IMR-90 (cell line): Measurements from ENCODE around the gene CYB5RL. TPM values are rescaled to one million over a fixed set of nuclear protein-coding genes. Genes with fewer than 3 reads are reported as not detected.

ENCODE experiments used
- ATAC-seq: fragments of 200-7000 bp; cut with Tn5 transposase; 2 replicates; pipeline ENCODE4 v1.9.1; 2020; ENCODE audit warnings: low read depth, mild to moderate bottlenecking, moderate library complexity
- BruUV-seq: library from RNA; stranded (reverse); fragments of 400-500 nt; replicated peaks from 2 replicates; lab custom pipeline; 2021; lab: Mats Ljungman, UMichigan
- CTCF ChIA-PET: fragments of 300-600 bp; formaldehyde crosslinking; extraction: SDS; loops from one replicate; lab custom pipeline; 2021; ENCODE audit warnings: antibody characterized with exemption; lab: Yijun Ruan, JAX
- POLR2A ChIA-PET: fragments of 300-600 bp; sonication (Branson Sonifier 250); formaldehyde crosslinking; loops from one replicate; lab custom pipeline; 2022; ENCODE audit warnings: antibody characterized with exemption; ENCODE audit not compliant: unreplicated experiment; lab: Charles Lee
- DNase-seq: peaks from one replicate; pipeline ENCODE4 v3.0.0; 2013
- H2AFZ ChIP-seq: replicated peaks from 2 replicates; pipeline ENCODE3; 2013; ENCODE audit warnings: low read length, mild to moderate bottlenecking; ENCODE audit not compliant: poor library complexity
- H2AK5ac ChIP-seq: 2 replicates; pipeline ENCODE4 v1.6.1; 2013; ENCODE audit warnings: low read depth, low read length, inconsistent platforms
- H2AK9ac ChIP-seq: replicated peaks from 2 replicates; pipeline ENCODE3; 2013; ENCODE audit warnings: mild to moderate bottlenecking, low read depth, low read length, moderate library complexity; ENCODE audit not compliant: poor library complexity
- H2BK120ac ChIP-seq: 2 replicates; pipeline ENCODE4 v1.6.1; 2013; ENCODE audit warnings: low read depth, low read length, inconsistent platforms
- H2BK15ac ChIP-seq: 3 replicates; pipeline ENCODE4 v1.6.1; 2013; ENCODE audit warnings: low read depth, low read length, inconsistent platforms
- H2BK20ac ChIP-seq: 2 replicates; pipeline ENCODE4 v1.6.1; 2013; ENCODE audit warnings: low read depth, mild to moderate bottlenecking, inconsistent platforms, low read length, moderate library complexity
- H2BK5ac ChIP-seq: 2 replicates; pipeline ENCODE4 v1.6.1; 2013; ENCODE audit warnings: mild to moderate bottlenecking, low read depth, low read length, inconsistent platforms; ENCODE audit not compliant: poor library complexity, severe bottlenecking
- H3K14ac ChIP-seq: replicated peaks from 2 replicates; pipeline ENCODE4 v1.6.1; 2013; ENCODE audit warnings: low read depth, low read length, inconsistent platforms
- H3K18ac ChIP-seq: 2 replicates; pipeline ENCODE4 v1.6.1; 2013; ENCODE audit warnings: low read depth, low read length, control low read depth
- H3K23ac ChIP-seq: 2 replicates; pipeline ENCODE4 v1.6.1; 2013; ENCODE audit warnings: low read depth, low read length, inconsistent platforms
- H3K27ac ChIP-seq: 2 replicates; pipeline ENCODE4 v1.5.1; 2013; ENCODE audit warnings: mild to moderate bottlenecking, control low read depth, low read length; ENCODE audit not compliant: insufficient read depth
- H3K27me3 ChIP-seq: 2 replicates; pipeline ENCODE4 v1.6.1; 2013; ENCODE audit warnings: low read length; ENCODE audit not compliant: control insufficient read depth, insufficient read depth
- H3K36me3 ChIP-seq: 2 replicates; pipeline ENCODE4 v1.6.1; 2013; ENCODE audit warnings: low read length, mixed read lengths; ENCODE audit not compliant: control insufficient read depth, insufficient read depth
- H3K4ac ChIP-seq: 2 replicates; pipeline ENCODE4 v1.6.1; 2013; ENCODE audit warnings: low read depth, low read length, inconsistent platforms
- H3K4me1 ChIP-seq: 2 replicates; pipeline ENCODE4 v1.6.1; 2013; ENCODE audit warnings: low read length, mixed read lengths; ENCODE audit not compliant: control insufficient read depth, insufficient read depth
- H3K4me2 ChIP-seq: 2 replicates; pipeline ENCODE4 v1.6.1; 2013; ENCODE audit warnings: low read depth, mild to moderate bottlenecking, control low read depth, low read length, moderate library complexity
- H3K4me3 ChIP-seq: 2 replicates; pipeline ENCODE4 v1.5.1; 2013; ENCODE audit warnings: low read depth, mild to moderate bottlenecking, control low read depth, low read length, moderate library complexity; ENCODE audit not compliant: insufficient read depth
- H3K56ac ChIP-seq: 2 replicates; pipeline ENCODE4 v1.6.1; 2013; ENCODE audit warnings: low read length, inconsistent platforms; ENCODE audit not compliant: insufficient read depth; ENCODE audit errors: extremely low read depth
- H3K79me1 ChIP-seq, 2 experiments: 2 replicates each; pipeline ENCODE4 v1.6.1; 2013; ENCODE audit warnings: low read length in 2 of 2, inconsistent platforms in 1 of 2, low read depth in 1 of 2
- H3K9ac ChIP-seq: 2 replicates; pipeline ENCODE4 v1.6.1; 2013; ENCODE audit warnings: low read depth, low read length, control low read depth
- H3K9me1 ChIP-seq: 2 replicates; pipeline ENCODE4 v1.6.1; 2013; ENCODE audit warnings: low read length, inconsistent platforms; ENCODE audit not compliant: insufficient read depth
- H3K9me3 ChIP-seq: 2 replicates; pipeline ENCODE4 v1.6.1; 2013; ENCODE audit warnings: low read length; ENCODE audit not compliant: control insufficient read depth, insufficient read depth
- H4K20me1 ChIP-seq: 2 replicates; pipeline ENCODE4 v1.6.1; 2013; ENCODE audit warnings: low read length, inconsistent platforms; ENCODE audit not compliant: insufficient read depth
- H4K5ac ChIP-seq: 2 replicates; pipeline ENCODE4 v1.6.1; 2013; ENCODE audit warnings: mild to moderate bottlenecking, low read depth, low read length, control low read depth
- H4K8ac ChIP-seq, 2 experiments: 2 replicates each; pipeline ENCODE4 v1.6.1; 2013; ENCODE audit warnings: low read depth in 2 of 2, low read length in 2 of 2, control low read depth in 1 of 2, inconsistent platforms in 1 of 2
- H4K91ac ChIP-seq: 2 replicates; pipeline ENCODE4 v1.6.1; 2013; ENCODE audit warnings: low read depth, low read length, inconsistent platforms; ENCODE audit not compliant: insufficient read depth
- CHD1 ChIP-seq: IDR thresholded peaks from 2 replicates; pipeline ENCODE4 v1.6.1; 2012; ENCODE audit warnings: low read depth, low read length, improper control_type of control experiment
- FOS ChIP-seq: fragments of 150-350 bp; IDR thresholded peaks from 2 replicates; pipeline ENCODE4 v1.6.1; 2016; ENCODE audit warnings: low read depth, low read length
- POLR2A ChIP-seq: IDR thresholded peaks from 2 replicates; pipeline ENCODE4 v1.6.1; 2012; ENCODE audit warnings: mild to moderate bottlenecking, low read depth, low read length
- RFX5 ChIP-seq: IDR thresholded peaks from 2 replicates; pipeline ENCODE4 v1.8.0; 2012; ENCODE audit warnings: low read depth, mild to moderate bottlenecking, low read length, moderate library complexity
- USF2 ChIP-seq: fragments of 150-350 bp; IDR thresholded peaks from 2 replicates; pipeline ENCODE4 v1.6.1; 2017; ENCODE audit warnings: mild to moderate bottlenecking, antibody characterized with exemption, low read length, low read depth
- WGBS, 2 experiments: methylation state at CpG; one replicate each; pipeline versions ENCODE4 v1.1.5 to v1.1.7; 2013; ENCODE audit warnings: missing lambda C conversion rate in 2 of 2; ENCODE audit not compliant: insufficient read length in 1 of 2; ENCODE audit errors: extremely low coverage in 2 of 2; 5-methylcytosine and 5-hydroxymethylcytosine counted together
- dilution Hi-C: fragments of 300-500 bp; cut with HindIII; formaldehyde crosslinking; loops from one replicate; pipeline ENCODE4 v1.14.3; 2018; ENCODE audit warnings: low sequenced_read_pairs; ENCODE audit not compliant: unreplicated experiment
- in situ Hi-C: fragments of 300-500 bp; cut with MboI; formaldehyde crosslinking; loops from 3 replicates; pipeline ENCODE4 v1.14.3; 2019; ENCODE audit warnings: low sequenced_read_pairs, inconsistent platforms, mixed read lengths
- intact Hi-C: fragments of 100-400 bp; cut with micrococcal nuclease; formaldehyde crosslinking; loops from 2 replicates; pipeline ENCODE4 v1.10.0; 2022
- polyA plus RNA-seq, 3 experiments: library from polyadenylated mRNA; depleted of rRNA; stranded (reverse); fragments of >200 nt; gene quantifications; 2 replicates each; pipeline ENCODE4 v1.2.3, GENCODE V29; 2012; ENCODE audit warnings: low replicate concordance in 1 of 3
- total RNA-seq: library from RNA; depleted of rRNA; stranded (reverse); fragments of >200 nt; gene quantifications from 2 replicates; pipeline ENCODE4 v1.2.3, GENCODE V29; 2012
- TF ChIP-seq, protein P1 (sequence below): fragments of 150-350 bp; IDR thresholded peaks from 2 replicates; pipeline ENCODE4 v1.6.1; 2016; ENCODE audit warnings: low read depth, mild to moderate bottlenecking, low read length, moderate library complexity, borderline replicate concordance

The CYB5RL gene
- total and polyA plus RNA-seq, 2 of the 4 experiments (the other 2 are of a cell fraction) = 3.8 to 4.3 TPM

DNA sequence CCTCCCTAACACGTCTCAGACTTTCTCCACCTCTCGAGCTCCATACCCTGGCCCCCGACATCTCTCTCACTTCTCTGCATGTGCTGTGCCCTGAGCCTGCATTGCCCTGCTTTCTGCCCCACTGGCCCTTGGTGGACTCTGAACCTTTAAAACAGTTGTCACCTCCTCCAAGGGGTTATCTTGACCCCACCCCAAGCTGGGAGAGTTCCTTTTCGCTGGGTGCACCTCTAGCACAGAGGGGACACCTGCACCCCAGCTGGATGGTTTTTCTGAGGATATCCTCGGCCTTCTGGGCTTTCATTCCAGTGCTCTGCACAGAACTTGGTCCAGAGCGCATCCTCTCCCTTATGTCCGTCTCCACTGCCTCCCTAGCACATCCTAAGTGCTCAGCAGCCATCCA, 42.8 kb downstream of the CYB5RL start:
- intact Hi-C loops = no loop called here
- Histone ChIP-seq H3K23ac (no peak overlapping the region), H3K27ac (no peak overlapping the region), H3K56ac (no peak overlapping the region), H2BK120ac (no peak overlapping the region), H3K4me1 (peaks cover 6% of the 10 kb centered on the region), H3K9me3 (no peaks in the 10 kb centered on the region), H2AFZ (no peak overlapping the region), H3K18ac (no peak overlapping the region), H3K27me3 (peaks cover 5% of the 10 kb centered on the region; the same call in 1 of the 2 replicates), H3K9me1 (peaks cover 12% of the 10 kb centered on the region; the same call in 1 of the 2 replicates), H3K4me3 (no peak overlapping the region), H3K4ac (no peak overlapping the region), H3K36me3 (no peaks in the 10 kb centered on the region), H4K20me1 (no peaks in the 10 kb centered on the region), H4K8ac (no peak overlapping the region), H2BK5ac (no peak overlapping the region), H3K14ac (no peak overlapping the region), H4K91ac (no peak overlapping the region), H3K4me2 (no peak overlapping the region), H2BK15ac (no peak overlapping the region), H3K79me1 (no peaks in the 10 kb centered on the region), H3K9ac (no peak overlapping the region), H2AK9ac (peak overlapping the region; percentile 65), H4K5ac (no peak overlapping the region), H2AK5ac (no peak overlapping the region), H2BK20ac (no peak overlapping the region)
- ChIA-PET CTCF (no interaction called here), POLR2A (no interaction called here)
- dilution Hi-C loops = no loop called here
- DNase-seq (no peak), ATAC-seq (no peak)
- in situ Hi-C loops = no loop called here
- TF ChIP-seq RFX5 (no peak), USF2 (no peak), CHD1 (no peak), FOS (no peak), POLR2A (no peak)
- TF ChIP-seq, protein P1, sequence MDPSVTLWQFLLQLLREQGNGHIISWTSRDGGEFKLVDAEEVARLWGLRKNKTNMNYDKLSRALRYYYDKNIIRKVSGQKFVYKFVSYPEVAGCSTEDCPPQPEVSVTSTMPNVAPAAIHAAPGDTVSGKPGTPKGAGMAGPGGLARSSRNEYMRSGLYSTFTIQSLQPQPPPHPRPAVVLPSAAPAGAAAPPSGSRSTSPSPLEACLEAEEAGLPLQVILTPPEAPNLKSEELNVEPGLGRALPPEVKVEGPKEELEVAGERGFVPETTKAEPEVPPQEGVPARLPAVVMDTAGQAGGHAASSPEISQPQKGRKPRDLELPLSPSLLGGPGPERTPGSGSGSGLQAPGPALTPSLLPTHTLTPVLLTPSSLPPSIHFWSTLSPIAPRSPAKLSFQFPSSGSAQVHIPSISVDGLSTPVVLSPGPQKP = no peak
- WGBS, 2 experiments = 75% methylated on average over 5 of the region's 7 CpGs; no CpG with 5 or more reads in 1 of the 2 experiments
- no TSS peak for BruUV-seq
